K562 (cell line): Measurements from ENCODE around the gene GRB2. TPM values are rescaled to one million over a fixed set of nuclear protein-coding genes. Genes with fewer than 3 reads are reported as not detected.
A peak's percentile ranks its signal among the peaks of the same experiment; 100 is the strongest.

Source experiments
- ATF3 ChIP-seq, 2 experiments: fragments of 450-650 bp in 1 of 2; sonication (generic) in 1 of 2; formaldehyde crosslinking in 1 of 2; IDR thresholded peaks in 1 of 2; conservative IDR thresholded peaks in 1 of 2; 2 replicates each; pipeline versions ENCODE4 v1.6.1 to v1.8.1; 2016 to 2023; ENCODE audit warnings: mild to moderate bottlenecking in 2 of 2, moderate library complexity in 2 of 2, inconsistent platforms in 1 of 2, missing genetic modification reagents in 1 of 2
- CBFA2T2 ChIP-seq: fragments of 450-650 bp; conservative IDR thresholded peaks from 2 replicates; pipeline ENCODE4 v1.6.1; 2017; ENCODE audit warnings: mild to moderate bottlenecking
- HDAC1 ChIP-seq, 2 experiments: fragments of 450-650 bp; IDR thresholded peaks; 2 replicates each; pipeline ENCODE4 v1.6.1; 2016 to 2017; ENCODE audit warnings: inconsistent platforms in 1 of 2, mild to moderate bottlenecking in 1 of 2, moderate library complexity in 1 of 2
- HMG20A ChIP-seq: fragments of 450-650 bp; formaldehyde crosslinking; conservative IDR thresholded peaks from 2 replicates; pipeline ENCODE4 v1.4.0; 2020; ENCODE audit warnings: mild to moderate bottlenecking, mixed read lengths
- MEIS2 ChIP-seq: fragments of 450-650 bp; IDR thresholded peaks from 2 replicates; pipeline ENCODE4 v1.6.1; 2014; ENCODE audit warnings: mild to moderate bottlenecking; ENCODE audit not compliant: partially characterized antibody
- NCOR1 ChIP-seq: fragments of 450-650 bp; IDR thresholded peaks from 2 replicates; pipeline ENCODE4 v1.6.1; 2016; ENCODE audit warnings: mild to moderate bottlenecking, moderate library complexity
- NFRKB ChIP-seq: fragments of 450-650 bp; IDR thresholded peaks from 2 replicates; pipeline ENCODE4 v1.6.1; 2016; ENCODE audit warnings: low read depth
- NONO ChIP-seq, 2 experiments: fragments of 200-400 bp in 1 of 2; fragments of 450-650 bp in 1 of 2; formaldehyde crosslinking in 1 of 2; IDR thresholded peaks; 2 replicates each; pipeline ENCODE4 v1.6.1; 2017; ENCODE audit warnings: low read depth in 2 of 2, mild to moderate bottlenecking in 2 of 2, moderate library complexity in 2 of 2, low read length in 1 of 2
- RCOR1 ChIP-seq, 2 experiments: IDR thresholded peaks; 2 replicates each; pipeline ENCODE4 v1.6.1; 2012; ENCODE audit warnings: low read depth in 2 of 2, low read length in 2 of 2, borderline replicate concordance in 1 of 2, improper control_type of control experiment in 1 of 2
- RFX1 ChIP-seq: fragments of 450-650 bp; IDR thresholded peaks from 2 replicates; pipeline ENCODE4 v1.6.1; 2016; ENCODE audit warnings: mild to moderate bottlenecking, moderate library complexity
- STAT5A ChIP-seq: IDR thresholded peaks from 2 replicates; pipeline ENCODE4 v1.6.1; 2012; ENCODE audit warnings: low read length, inconsistent platforms, borderline replicate concordance
- TCF3 ChIP-seq: sonication (generic); formaldehyde crosslinking; IDR thresholded peaks from 2 replicates; pipeline ENCODE4 v1.4.0; 2020; ENCODE audit warnings: mild to moderate bottlenecking, missing genetic modification reagents
- TFAP4 ChIP-seq: sonication (generic); formaldehyde crosslinking; IDR thresholded peaks from 2 replicates; pipeline ENCODE4 v1.8.0; 2022; ENCODE audit warnings: missing genetic modification reagents, mild to moderate bottlenecking, moderate library complexity, borderline replicate concordance
- THAP12 ChIP-seq: fragments of 250-450 bp; sonication (Bioruptor Pico); IDR thresholded peaks from 2 replicates; pipeline ENCODE4 v1.9.0; 2021; ENCODE audit warnings: mild to moderate bottlenecking, inconsistent platforms
- ZBED1 ChIP-seq: IDR thresholded peaks from 2 replicates; pipeline ENCODE4 v1.6.1; 2014
- ZBTB9 ChIP-seq: fragments of 450-650 bp; formaldehyde crosslinking; IDR thresholded peaks from 2 replicates; pipeline ENCODE4 v1.4.0; 2020; ENCODE audit warnings: mild to moderate bottlenecking, moderate library complexity
- ZNF274 ChIP-seq: IDR thresholded peaks from 2 replicates; pipeline ENCODE4 v1.6.1; 2011; ENCODE audit warnings: low read depth, mild to moderate bottlenecking, low read length, moderate library complexity, borderline replicate concordance
- ZNF395 ChIP-seq: fragments of 200-800 bp; sonication (Bioruptor generic); IDR thresholded peaks from 2 replicates; pipeline ENCODE4 v1.6.1; 2017; ENCODE audit warnings: missing genetic modification characterization, missing compliant biosample characterization
- polyA plus RNA-seq, 8 experiments: library from polyadenylated mRNA; depleted of rRNA in 4 of 8; stranded (reverse) in 5 of 8; unstranded in 3 of 8; fragments of >200 nt; fragmentation: Nextera tagmentation in 2 of 8; fragmentation: Illumina TruSeq in 1 of 8; extraction: Ambion mirVana in 2 of 8; extraction: Trizol in 1 of 8; gene quantifications; 2 replicates each; pipeline versions ENCODE4 v1.2.1 to v1.2.3, GENCODE V29; 2011 to 2014; ENCODE audit warnings: inconsistent platforms in 1 of 8, missing spikeins in 1 of 8
- total RNA-seq, 7 experiments: library from RNA; depleted of rRNA in 6 of 7; stranded (reverse); fragments of >200 nt in 6 of 7; fragmentation: Illumina TruSeq in 2 of 7; extraction: Trizol in 2 of 7; gene quantifications; 2 replicates each; pipeline versions ENCODE4 v1.2.1 to v1.2.3, GENCODE V29; 2011 to 2021; ENCODE audit warnings: low replicate concordance in 1 of 7

Gene GRB2
- total and polyA plus RNA-seq, 9 of the 15 experiments (the other 6 are each of a cell fraction or from before 2014, with no cell fraction given), result 57.2 to 136 (median 84.8) TPM

- TF ChIP-seq ATF3 (IDR thresholded peaks at IDR 0.05) (no peak), ATF3 (CRISPR knock-in tag; conservative IDR thresholded peaks at IDR 0.05) (0 out of 2 replicates have a peak, but pooled peaks have one; percentile 25), RCOR1 (IDR thresholded peaks at IDR 0.05; ENCODE audit: borderline replicate concordance in 1 of 2, low read depth in 2 of 2, low read length in 2 of 2) (peak; percentile 52 to 81; a peak in 3 of 4 replicates), ZNF274 (no peak), THAP12 (CRISPR knock-in tag) (no peak), CBFA2T2 (peak; percentile 87), NFRKB (no peak), ZNF395 (peak; percentile 41; the same call in 1 of the 2 replicates), TCF3 (CRISPR knock-in tag) (peak; percentile 92), ZBED1 (no peak), NCOR1 (peak; percentile 79), MEIS2 (peak; percentile 70), HMG20A (CRISPR knock-in tag) (no peak), HDAC1 (IDR thresholded peaks at IDR 0.05) (peak in 1 of 2 experiments; percentile 78; a peak in 2 of 4 replicates), STAT5A (peak; percentile 60), RFX1 (no peak), ZBTB9 (CRISPR knock-in tag) (no peak), TFAP4 (peak; percentile 61; the same call in 1 of the 2 replicates), NONO (IDR thresholded peaks at IDR 0.05; ENCODE audit: low read depth in 2 of 2, low read length in 1 of 2) (no peak)
Measured at GRCh38 chr17:75433218-75433783, 27.8 kb upstream of the GRB2 start (continued).
